Effector memory CD8-positive, alpha-beta T cell (primary cell): ENCODE measurements around the gene IL15.
"Not testable (repeated sequence)": the region's sequence is repeated elsewhere in the genome, so short reads cannot be mapped to it uniquely, and the experiment has no call there.

Experiments used
- ATAC-seq: fragments of 150-1000 bp; cut with Tn5 transposase; replicated peaks from 2 replicates; pipeline ENCODE4 v1.10.0; 2021; ENCODE audit warnings: mild to moderate bottlenecking, moderate library complexity
- DNase-seq, 3 experiments: peaks; one replicate each; pipeline ENCODE4 v3.0.0; 2021
- H3K27ac Mint-ChIP-seq, 2 donors: one replicate each; pipeline ENCODE4 v1.8.0; 2022; ENCODE audit warnings: mild to moderate bottlenecking in 2 of 2, mixed read lengths in 2 of 2, moderate library complexity in 2 of 2
- H3K27me3 Mint-ChIP-seq, 2 donors: one replicate each; pipeline ENCODE4 v1.8.0; 2022; ENCODE audit warnings: mixed read lengths in 2 of 2
- H3K36me3 Mint-ChIP-seq: one replicate; pipeline ENCODE4 v1.8.0; 2022; ENCODE audit warnings: mild to moderate bottlenecking, moderate library complexity, mixed read lengths; ENCODE audit not compliant: insufficient read depth
- H3K4me1 Mint-ChIP-seq, 2 donors: one replicate each; pipeline ENCODE4 v1.8.0; 2022; ENCODE audit warnings: low read depth in 2 of 2, mixed read lengths in 2 of 2
- H3K4me3 Mint-ChIP-seq, 2 donors: one replicate each; pipeline ENCODE4 v1.8.0; 2022; ENCODE audit warnings: mild to moderate bottlenecking in 2 of 2, mixed read lengths in 2 of 2, moderate library complexity in 2 of 2
- H3K9me3 Mint-ChIP-seq, 2 donors: one replicate each; pipeline ENCODE4 v1.8.0; 2022; ENCODE audit warnings: mixed read lengths in 2 of 2

IL15 gene

DNA sequence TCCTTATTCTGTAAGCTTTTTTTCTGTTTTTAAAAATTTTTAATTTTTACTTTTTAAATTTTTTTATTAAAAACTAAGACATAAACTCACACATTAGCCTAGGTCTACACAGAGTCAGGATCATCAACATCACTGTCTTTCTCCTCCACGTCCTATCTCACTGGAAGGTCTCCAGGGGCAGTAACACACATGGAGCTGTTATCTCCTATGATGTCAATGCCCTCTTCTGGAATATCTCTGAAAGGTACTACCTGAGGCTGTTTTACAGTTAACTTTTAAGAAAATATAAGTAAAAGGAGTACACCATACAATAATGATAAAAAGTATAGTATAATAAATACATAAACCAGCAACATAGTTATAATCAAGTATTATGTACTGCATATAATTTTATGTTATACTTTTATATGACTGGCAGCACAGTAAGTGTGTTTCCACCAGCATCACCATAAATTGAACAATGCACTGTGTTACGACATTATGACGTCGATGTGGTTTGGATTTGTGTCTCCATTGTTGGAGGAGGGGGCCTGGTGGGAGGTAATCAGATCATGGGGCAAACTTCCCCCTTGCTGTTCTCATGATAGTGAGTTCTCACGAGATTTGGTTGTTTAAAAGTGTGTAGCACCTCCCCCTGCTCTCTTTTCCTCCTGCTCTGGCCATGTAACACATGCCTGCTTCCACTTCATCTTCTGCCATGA, 21.3 kb downstream of the IL15 start:
- Mint-ChIP-seq H3K9me3 (no peaks in the 10 kb centered on the region), H3K27ac (no peak overlapping the region), H3K4me3 (no peak overlapping the region), H3K36me3 (no peaks in the 10 kb centered on the region), H3K27me3 (no peaks in the 10 kb centered on the region), H3K4me1 (peaks cover 12 to 15% of the 10 kb centered on the region in 2 donors)
- ATAC-seq (peak; percentile 16), DNase-seq (no peak)

DNA sequence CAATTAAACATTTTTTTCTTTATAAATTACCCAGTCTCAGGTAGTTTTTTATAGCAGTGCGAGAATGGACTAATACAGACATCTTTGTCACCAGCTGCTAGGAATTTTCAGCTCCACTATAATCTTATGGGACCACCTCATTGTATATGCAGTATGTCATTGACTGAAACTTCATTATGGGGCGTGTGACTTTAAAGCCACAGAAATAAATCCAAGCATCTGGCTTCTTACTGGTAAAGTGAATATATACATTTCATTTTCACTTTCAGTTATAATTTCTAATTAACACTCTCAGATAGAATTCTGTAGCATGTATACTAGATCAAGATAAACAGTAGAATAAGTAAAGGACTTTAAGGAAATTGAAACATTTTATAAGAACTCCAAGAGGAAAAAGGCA, 21.9 kb downstream of the IL15 start:
- no peak overlapping the region for H3K27ac Mint-ChIP-seq
- no peak overlapping the region for H3K4me3 Mint-ChIP-seq
- no peaks in the 10 kb centered on the region for H3K36me3 Mint-ChIP-seq
- DNase-seq (no peak), ATAC-seq (peak; percentile 22)
- H3K9me3 Mint-ChIP-seq = no peaks in the 10 kb centered on the region
- no peaks in the 10 kb centered on the region for H3K27me3 Mint-ChIP-seq
- H3K4me1 Mint-ChIP-seq = peaks cover 12 to 15% of the 10 kb centered on the region in 2 donors

DNA sequence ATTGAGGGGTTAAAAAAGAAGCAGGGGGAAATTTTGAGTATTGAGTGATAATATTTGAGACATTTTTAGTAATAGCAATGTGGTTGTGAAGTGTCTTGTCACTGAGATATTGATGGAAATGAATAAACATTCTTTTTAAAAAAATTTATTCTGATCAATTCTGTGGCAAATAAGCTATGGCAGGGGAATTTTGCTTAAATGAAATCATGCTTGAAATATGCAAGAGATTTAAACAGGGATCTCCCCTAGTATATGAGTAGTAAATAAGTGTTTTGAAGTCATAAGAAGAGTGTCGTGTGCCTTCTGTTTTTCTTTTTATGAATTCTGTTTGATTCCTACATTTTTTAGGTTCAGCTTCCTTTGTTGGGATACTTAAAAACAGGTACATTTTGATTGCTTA, 23.2 kb downstream of the IL15 start:
- peaks cover 12 to 14% of the 10 kb centered on the region in 2 donors for H3K4me1 Mint-ChIP-seq
- H3K27ac Mint-ChIP-seq = peak overlapping the region in 1 of 2 donors; percentile 81
- DNase-seq (no peak), ATAC-seq (no peak)
- H3K36me3 Mint-ChIP-seq = no peaks in the 10 kb centered on the region
- H3K27me3 Mint-ChIP-seq = no peaks in the 10 kb centered on the region
- H3K4me3 Mint-ChIP-seq = no peak overlapping the region
- H3K9me3 Mint-ChIP-seq = no peaks in the 10 kb centered on the region

DNA sequence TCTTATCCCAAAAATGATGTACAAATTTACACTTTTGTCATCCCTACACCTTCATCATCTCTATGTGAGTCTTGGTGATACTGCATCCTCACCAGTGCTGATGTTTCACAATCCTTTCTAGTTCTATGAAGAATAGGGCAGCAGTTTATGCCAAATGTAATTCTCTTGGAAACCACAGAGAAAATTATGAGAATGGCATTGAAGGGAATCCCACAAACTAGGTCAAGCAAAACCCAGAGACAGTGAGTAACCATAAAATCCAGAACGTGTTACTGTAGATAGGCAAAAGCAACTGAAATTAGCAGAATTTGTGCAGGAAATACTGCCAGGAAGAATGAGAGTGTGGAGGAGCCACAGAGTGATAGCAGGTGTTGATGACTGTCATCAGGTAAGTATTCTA, 24.5 kb downstream of the IL15 start:
- DNase-seq (no peak), ATAC-seq (peak; percentile 46)
- H3K36me3 Mint-ChIP-seq = no peaks in the 10 kb centered on the region
- H3K4me3 Mint-ChIP-seq = no peak overlapping the region
- H3K4me1 Mint-ChIP-seq = peaks cover 7 to 14% of the 10 kb centered on the region in 2 donors
- H3K9me3 Mint-ChIP-seq = no peaks in the 10 kb centered on the region
- H3K27me3 Mint-ChIP-seq = no peaks in the 10 kb centered on the region
- no peak overlapping the region for H3K27ac Mint-ChIP-seq

DNA sequence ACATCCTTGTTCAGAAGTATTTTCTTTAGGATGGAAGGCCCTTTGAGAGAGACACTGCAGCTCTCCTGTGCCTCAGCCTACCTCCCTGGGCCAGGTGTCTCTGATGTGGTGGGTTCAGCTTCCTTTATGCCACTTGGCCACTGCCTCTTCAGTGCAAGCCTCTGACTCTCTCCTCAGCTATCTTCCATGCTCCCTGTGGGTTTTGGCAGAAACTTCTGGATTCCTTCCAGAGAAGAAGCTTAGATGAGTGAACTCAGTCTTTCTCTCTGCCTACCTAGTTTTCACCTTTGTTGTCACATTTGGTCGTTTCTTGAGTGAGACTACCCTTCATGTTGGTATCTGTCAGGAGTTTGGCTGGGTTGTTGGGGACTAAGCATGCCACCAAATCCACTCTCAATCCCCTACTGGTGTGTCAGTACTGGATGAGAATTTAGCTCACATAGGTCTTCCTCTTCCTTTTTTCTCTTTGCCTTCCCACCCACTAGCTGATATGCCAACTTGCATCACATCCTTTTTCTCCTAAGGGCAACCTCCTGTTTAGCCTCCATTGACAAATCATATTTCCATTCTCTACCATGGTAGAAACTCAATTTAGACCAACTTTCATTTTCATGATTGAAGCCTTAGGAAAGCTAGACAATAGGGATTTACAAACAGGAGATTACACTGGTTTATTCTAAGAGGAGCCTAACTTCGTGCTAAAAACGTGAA, 32.0 kb downstream of the IL15 start:
- no peak overlapping the region for H3K27ac Mint-ChIP-seq
- peaks cover 0 to 8% of the 10 kb centered on the region in 2 donors for H3K4me1 Mint-ChIP-seq
- no peak for ATAC-seq
- no peak overlapping the region for H3K4me3 Mint-ChIP-seq
- H3K27me3 Mint-ChIP-seq = no peaks in the 10 kb centered on the region
- H3K36me3 Mint-ChIP-seq = peaks cover 3% of the 10 kb centered on the region
- no peaks in the 10 kb centered on the region for H3K9me3 Mint-ChIP-seq
- DNase-seq = no peak

DNA sequence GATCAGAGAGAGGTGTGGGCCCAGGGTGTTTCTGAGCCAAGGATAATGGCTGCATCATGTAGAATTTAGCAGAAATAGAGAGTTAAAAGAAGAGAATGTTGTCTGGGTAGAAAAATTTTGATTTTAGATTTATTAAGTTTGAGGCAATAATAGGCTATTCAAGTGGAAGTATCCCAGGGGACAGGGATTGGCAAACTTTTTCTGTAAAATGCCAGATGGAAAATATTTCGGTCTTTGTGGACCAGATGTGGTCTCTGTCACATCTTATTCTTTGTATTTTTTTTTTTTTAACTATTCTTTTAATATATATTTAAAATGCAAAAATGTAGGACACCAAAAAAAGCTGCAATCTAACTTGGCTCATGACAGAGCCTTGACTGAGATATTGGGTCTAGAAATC, 33.1 kb downstream of the IL15 start:
- Mint-ChIP-seq H3K36me3 (peaks cover 3% of the 10 kb centered on the region), H3K9me3 (no peaks in the 10 kb centered on the region), H3K27me3 (no peaks in the 10 kb centered on the region), H3K27ac (no peak overlapping the region), H3K4me3 (no peak overlapping the region), H3K4me1 (peaks cover 0 to 10% of the 10 kb centered on the region in 2 donors)
- no peak for ATAC-seq
- DNase-seq = no peak

DNA sequence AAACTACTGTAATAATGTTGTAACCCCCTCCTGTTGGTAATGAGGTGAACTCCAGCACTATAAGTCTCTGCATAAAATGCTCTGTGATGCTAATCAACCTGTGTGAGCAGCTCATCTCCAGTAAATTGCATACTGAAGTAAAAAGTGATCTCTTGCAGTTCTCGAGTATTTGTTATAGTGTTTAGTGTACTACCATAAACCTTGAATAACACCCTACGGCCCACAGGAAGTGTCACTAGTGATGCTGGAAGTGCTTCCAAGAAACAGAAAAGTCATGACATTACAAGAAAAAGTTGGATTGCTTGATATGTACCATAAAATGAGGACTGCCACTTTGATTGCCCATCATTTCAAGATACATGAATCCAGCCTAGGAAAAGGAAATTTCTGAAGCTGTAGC, 39.0 kb downstream of the IL15 start:
- Mint-ChIP-seq H3K27me3 (no peaks in the 10 kb centered on the region), H3K4me3 (no peak overlapping the region), H3K4me1 (peaks cover 4 to 8% of the 10 kb centered on the region in 2 donors), H3K9me3 (no peaks in the 10 kb centered on the region), H3K36me3 (no peaks in the 10 kb centered on the region), H3K27ac (peak overlapping the region in 1 of 2 donors; percentile 42)
- ATAC-seq (no peak), DNase-seq (no peak)

DNA sequence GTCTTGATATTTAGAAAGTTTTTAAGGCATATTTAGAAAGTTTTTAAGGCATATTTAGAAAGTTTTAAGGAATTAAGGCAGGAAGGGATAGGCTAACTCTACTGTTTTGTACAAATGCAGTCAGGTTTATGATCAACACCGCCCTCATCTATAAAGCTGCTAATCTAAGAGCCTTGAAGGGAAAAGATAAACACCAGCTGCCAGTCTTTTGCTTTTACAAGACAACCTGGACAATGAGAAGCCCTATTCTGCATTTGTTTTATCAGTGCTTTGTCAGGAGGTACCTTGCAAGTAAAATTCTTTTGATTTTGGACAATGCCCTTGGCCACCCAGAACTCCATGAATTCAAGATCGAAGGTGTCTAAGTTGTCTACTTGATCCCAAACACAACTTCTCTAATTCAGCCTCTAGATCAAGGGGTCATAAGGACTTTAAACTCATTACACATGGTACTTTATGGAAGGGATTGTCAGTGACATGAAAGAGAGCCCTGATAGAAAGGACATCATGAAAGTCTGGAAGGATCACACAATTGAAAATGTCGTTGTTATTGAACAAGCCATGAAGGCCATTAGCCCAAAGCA, 39.8 kb downstream of the IL15 start:
- ATAC-seq (no peak), DNase-seq (no peak)
- no peaks in the 10 kb centered on the region for H3K9me3 Mint-ChIP-seq
- H3K4me3 Mint-ChIP-seq = no peak overlapping the region
- peak overlapping the region in 1 of 2 donors; percentile 42 for H3K27ac Mint-ChIP-seq
- H3K36me3 Mint-ChIP-seq = no peaks in the 10 kb centered on the region
- peaks cover 8 to 10% of the 10 kb centered on the region in 2 donors for H3K4me1 Mint-ChIP-seq
- no peaks in the 10 kb centered on the region for H3K27me3 Mint-ChIP-seq

DNA sequence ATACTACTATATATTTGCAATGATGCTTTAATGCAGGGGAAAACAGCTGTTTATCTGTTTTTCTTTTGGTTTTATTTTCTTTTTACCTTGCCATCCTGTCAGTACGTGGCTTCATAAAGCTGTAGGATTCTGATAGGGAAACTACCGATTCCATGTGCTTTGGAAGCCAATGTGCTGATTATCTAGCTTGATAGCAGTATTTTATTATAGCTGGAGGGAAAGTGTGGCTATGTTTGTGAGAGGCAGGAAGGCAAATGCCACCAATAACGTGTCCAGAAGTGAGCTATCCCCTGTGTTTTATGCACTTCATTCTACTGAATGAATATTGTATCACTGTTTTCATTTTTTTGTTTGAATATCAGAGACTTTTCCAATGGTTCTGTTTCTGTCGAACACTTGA, 43.7 kb downstream of the IL15 start:
- H3K4me3 Mint-ChIP-seq = no peak overlapping the region
- H3K36me3 Mint-ChIP-seq = peaks cover 5% of the 10 kb centered on the region
- H3K27ac Mint-ChIP-seq = no peak overlapping the region
- DNase-seq (no peak), ATAC-seq (no peak)
- H3K9me3 Mint-ChIP-seq = no peaks in the 10 kb centered on the region
- no peaks in the 10 kb centered on the region for H3K27me3 Mint-ChIP-seq
- peaks cover 3 to 17% of the 10 kb centered on the region in 2 donors for H3K4me1 Mint-ChIP-seq

DNA sequence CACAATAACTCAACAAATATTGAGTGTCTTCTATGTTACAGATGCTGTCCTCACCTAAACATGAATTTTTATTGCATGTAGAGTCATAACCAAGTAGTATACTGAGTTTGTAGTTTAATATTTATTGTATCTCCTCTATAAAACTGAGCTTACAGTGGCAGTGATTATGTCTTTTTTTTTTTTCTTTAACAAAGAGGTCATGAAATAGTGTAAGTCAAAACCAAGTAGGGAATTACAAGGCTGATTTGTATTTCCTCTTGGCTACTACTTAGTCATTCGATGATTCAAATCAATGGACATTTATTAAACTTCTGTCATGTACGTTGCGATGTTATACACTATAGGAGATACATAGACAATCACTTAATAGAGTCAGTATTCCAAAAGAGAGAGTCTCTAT, 48.4 kb downstream of the IL15 start:
- ATAC-seq (no peak), DNase-seq (no peak)
- no peaks in the 10 kb centered on the region for H3K27me3 Mint-ChIP-seq
- no peaks in the 10 kb centered on the region for H3K9me3 Mint-ChIP-seq
- H3K36me3 Mint-ChIP-seq = peaks cover 5% of the 10 kb centered on the region
- peaks cover 6 to 21% of the 10 kb centered on the region in 2 donors for H3K4me1 Mint-ChIP-seq
- H3K27ac Mint-ChIP-seq = no peak overlapping the region
- no peak overlapping the region for H3K4me3 Mint-ChIP-seq

DNA sequence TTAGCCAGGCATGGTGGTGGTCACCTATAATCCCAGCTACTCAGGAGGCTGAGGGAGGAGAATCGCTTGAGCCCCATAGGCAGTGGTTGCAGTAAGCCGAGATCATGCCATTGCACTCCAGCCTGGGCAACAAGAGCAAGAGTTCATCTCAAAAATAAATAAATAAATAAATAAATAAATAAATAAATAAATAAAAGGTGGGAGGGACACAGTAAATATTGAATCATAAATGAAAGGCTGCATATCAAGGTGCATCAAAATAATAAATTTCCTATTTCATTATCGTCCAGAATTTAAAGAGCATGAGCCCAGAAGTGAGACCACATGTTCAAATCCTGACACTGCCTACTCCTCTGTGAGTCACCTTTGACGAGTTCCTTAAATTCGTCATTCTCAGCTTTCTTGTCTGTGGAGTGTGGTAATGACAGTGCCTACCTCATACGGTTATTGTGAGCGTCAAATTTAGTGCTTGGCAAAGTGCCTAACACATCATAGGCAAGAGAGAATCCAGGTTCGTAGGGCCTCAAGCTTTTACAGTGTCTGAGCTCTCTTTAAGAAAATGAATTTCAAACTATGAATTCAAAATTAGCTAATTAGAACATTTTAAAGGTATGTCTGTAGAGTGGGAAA, 49.9 kb downstream of the IL15 start:
- Mint-ChIP-seq H3K36me3 (peaks cover 5% of the 10 kb centered on the region), H3K9me3 (no peaks in the 10 kb centered on the region), H3K27me3 (no peaks in the 10 kb centered on the region), H3K27ac (no peak overlapping the region), H3K4me1 (peaks cover 4 to 11% of the 10 kb centered on the region in 2 donors), H3K4me3 (no peak overlapping the region)
- ATAC-seq (peak; percentile 66), DNase-seq (no peak)

DNA sequence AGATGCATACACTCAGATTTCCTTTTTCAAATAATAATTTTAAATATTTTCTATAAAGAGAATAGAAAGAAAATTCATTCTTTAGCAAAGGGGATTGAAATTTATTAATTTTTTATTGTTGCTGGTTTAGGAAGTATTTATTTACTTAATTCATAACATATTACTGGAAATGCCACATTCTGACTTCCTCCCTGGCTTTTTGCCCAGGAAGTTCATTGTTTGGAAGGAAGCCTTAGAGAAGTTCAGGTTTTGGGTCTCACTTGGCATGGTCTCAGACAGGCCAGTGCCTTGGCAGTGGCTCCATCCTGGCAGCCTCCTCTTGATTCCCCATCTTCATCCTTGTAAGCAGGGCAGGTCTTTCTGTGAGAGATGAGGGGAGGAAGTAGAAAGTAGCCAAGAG, 50.5 kb downstream of the IL15 start:
- peaks cover 5% of the 10 kb centered on the region for H3K36me3 Mint-ChIP-seq
- no peaks in the 10 kb centered on the region for H3K9me3 Mint-ChIP-seq
- H3K4me1 Mint-ChIP-seq = peaks cover 4 to 11% of the 10 kb centered on the region in 2 donors
- no peak for DNase-seq
- H3K4me3 Mint-ChIP-seq = no peak overlapping the region
- ATAC-seq = no peak
- H3K27me3 Mint-ChIP-seq = no peaks in the 10 kb centered on the region
- peak overlapping the region in 1 of 2 donors; percentile 68 for H3K27ac Mint-ChIP-seq

DNA sequence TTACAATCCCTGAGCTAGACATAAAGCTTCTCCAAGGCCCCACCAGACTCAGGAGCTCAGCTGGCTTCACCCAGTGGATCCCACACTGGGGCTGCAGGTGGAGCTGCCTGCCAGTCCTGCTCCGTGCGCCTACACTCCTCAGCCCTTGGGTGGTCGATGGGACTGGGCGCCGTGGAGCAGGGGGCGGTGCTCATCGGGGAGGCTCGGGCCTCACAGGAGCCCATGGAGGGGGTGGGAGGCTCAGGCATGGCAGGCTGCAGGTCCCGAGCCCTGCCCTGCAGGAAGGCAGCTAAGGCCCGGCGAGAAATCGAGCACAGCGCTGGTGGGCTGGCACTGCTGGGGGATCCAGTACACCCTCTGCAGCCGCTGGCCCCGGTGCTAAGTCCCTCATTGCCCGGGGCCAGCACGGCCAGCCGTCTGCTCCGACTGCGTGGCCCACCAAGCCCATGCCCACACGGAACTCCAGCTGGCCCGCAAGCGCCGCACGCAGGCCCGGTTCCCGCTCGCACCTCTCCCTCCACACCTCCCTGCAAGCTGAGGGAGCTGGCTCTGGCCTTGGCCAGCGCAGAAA, 53.4 kb downstream of the IL15 start:
- not testable (repeated sequence) for ATAC-seq, H3K9me3 Mint-ChIP-seq, H3K4me1 Mint-ChIP-seq, H3K27me3 Mint-ChIP-seq, H3K27ac Mint-ChIP-seq, H3K4me3 Mint-ChIP-seq, H3K36me3 Mint-ChIP-seq, DNase-seq
